ENCODE results near the gene CARD8.
A peak's percentile ranks its signal among the peaks of the same experiment; 100 is the strongest.
"Not testable (repeated sequence)": the region's sequence is repeated elsewhere in the genome, so short reads cannot be mapped to it uniquely, and the experiment has no call there.

Gene CARD8

GRCh38 chr19:48221628-48222027, 34.1 kb downstream of the CARD8 start:
- Histone ChIP-seq H3K27me3 (no peaks in the 10 kb centered on the region), H3K36me3 (peaks cover 78% of the 10 kb centered on the region), H3K4me2 (no peak overlapping the region), H4K20me1 (no peaks in the 10 kb centered on the region), H3K9me3 (no peaks in the 10 kb centered on the region), H3K27ac (no peak overlapping the region), H3K9ac (no peak overlapping the region), H3K4me1 (peaks cover 19% of the 10 kb centered on the region), H3K4me3 (no peak overlapping the region)
- no peak for TF ChIP-seq Cebpa-rat (IDR thresholded peaks at IDR 0.05)

- not testable (repeated sequence) for H3K4me3 ChIP-seq, H3K4me2 ChIP-seq, H4K20me1 ChIP-seq, H3K27ac ChIP-seq, H3K9me3 ChIP-seq, H3K27me3 ChIP-seq, H3K9ac ChIP-seq
- Histone ChIP-seq H3K4me1 (peaks cover 19% of the 10 kb centered on the region), H3K36me3 (peaks cover 81% of the 10 kb centered on the region)
Measured at GRCh38 chr19:48220784-48221183, 34.9 kb downstream of the CARD8 start.

DNA sequence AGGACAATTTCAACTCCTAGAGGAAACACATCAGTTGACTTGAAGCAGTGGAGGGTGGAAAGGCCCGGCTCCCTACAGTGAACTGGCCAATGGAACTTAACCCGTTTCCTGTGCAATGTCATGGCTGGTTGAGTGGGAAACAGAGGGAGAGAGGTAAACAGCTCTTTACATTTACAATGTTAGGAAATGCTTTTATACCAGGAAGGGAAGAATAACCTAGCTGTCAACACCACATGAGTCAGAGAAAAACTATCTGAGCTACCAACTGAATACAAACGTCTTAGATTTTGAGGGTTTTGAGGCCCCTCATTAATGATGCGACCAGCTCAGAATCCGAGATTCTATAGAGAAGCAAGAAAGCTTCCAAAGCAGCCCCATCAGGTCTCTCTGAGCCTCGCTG, 36.7 kb downstream of the CARD8 start:
- peak overlapping the region; percentile 23 for H3K4me2 ChIP-seq
- TF ChIP-seq Cebpa-rat (IDR thresholded peaks at IDR 0.05), result no peak
- H3K9ac ChIP-seq, result no peak overlapping the region
- no peak overlapping the region for H3K4me3 ChIP-seq
- H3K36me3 ChIP-seq, result peaks cover 84% of the 10 kb centered on the region
- no peaks in the 10 kb centered on the region for H4K20me1 ChIP-seq
- peaks cover 19% of the 10 kb centered on the region for H3K4me1 ChIP-seq
- no peak overlapping the region for H3K27ac ChIP-seq
- H3K27me3 ChIP-seq, result no peaks in the 10 kb centered on the region
- no peaks in the 10 kb centered on the region for H3K9me3 ChIP-seq

GRCh38 chr19:48216933-48217332, 38.8 kb downstream of the CARD8 start:
- H3K27me3 ChIP-seq, result no peaks in the 10 kb centered on the region
- TF ChIP-seq Cebpa-rat (IDR thresholded peaks at IDR 0.05), result no peak
- peaks cover 19% of the 10 kb centered on the region for H3K4me1 ChIP-seq
- no peak overlapping the region for H3K9ac ChIP-seq
- no peaks in the 10 kb centered on the region for H4K20me1 ChIP-seq
- H3K36me3 ChIP-seq, result peaks cover 90% of the 10 kb centered on the region
- H3K27ac ChIP-seq, result no peak overlapping the region
- H3K4me3 ChIP-seq, result no peak overlapping the region
- no peaks in the 10 kb centered on the region for H3K9me3 ChIP-seq
- H3K4me2 ChIP-seq, result no peak overlapping the region

DNA sequence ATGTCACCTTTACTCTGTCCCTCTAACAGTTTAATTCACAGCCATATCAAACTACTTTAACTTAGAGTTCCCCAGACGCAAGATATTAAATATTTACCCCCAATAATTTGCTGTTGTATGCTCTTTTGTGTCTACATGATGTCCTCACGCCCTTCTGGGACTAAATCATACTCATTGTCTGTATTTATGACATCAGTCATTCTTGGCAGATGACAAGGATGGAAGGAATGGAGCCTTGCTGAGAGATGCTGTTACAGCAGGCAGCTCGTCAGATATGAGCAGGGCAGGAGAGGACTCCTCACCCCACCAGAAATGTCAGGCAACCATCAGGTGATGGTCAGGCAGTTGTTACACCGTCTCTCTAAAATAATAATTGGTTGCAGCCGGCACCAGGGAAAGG, 41.8 kb downstream of the CARD8 start:
- H3K9me3 ChIP-seq, result no peaks in the 10 kb centered on the region
- TF ChIP-seq Cebpa-rat (IDR thresholded peaks at IDR 0.05), result no peak
- peaks cover 5% of the 10 kb centered on the region for H3K4me1 ChIP-seq
- H3K27me3 ChIP-seq, result no peaks in the 10 kb centered on the region
- H3K27ac ChIP-seq, result no peak overlapping the region
- no peak overlapping the region for H3K9ac ChIP-seq
- no peaks in the 10 kb centered on the region for H4K20me1 ChIP-seq
- peaks cover 80% of the 10 kb centered on the region for H3K36me3 ChIP-seq
- H3K4me3 ChIP-seq, result no peak overlapping the region
- no peak overlapping the region for H3K4me2 ChIP-seq

- no peak overlapping the region for H3K4me2 ChIP-seq
- H3K27ac ChIP-seq, result no peak overlapping the region
- peaks cover 11% of the 10 kb centered on the region for H3K4me1 ChIP-seq
- no peak overlapping the region for H3K4me3 ChIP-seq
- H4K20me1 ChIP-seq, result no peaks in the 10 kb centered on the region
- H3K9ac ChIP-seq, result no peak overlapping the region
- H3K36me3 ChIP-seq, result peaks cover 62% of the 10 kb centered on the region
- TF ChIP-seq Cebpa-rat (IDR thresholded peaks at IDR 0.05), result no peak
- no peaks in the 10 kb centered on the region for H3K27me3 ChIP-seq
- H3K9me3 ChIP-seq, result no peaks in the 10 kb centered on the region
Measured at GRCh38 chr19:48210005-48210404, 45.7 kb downstream of the CARD8 start.

- no peak overlapping the region for H3K9ac ChIP-seq
- no peak overlapping the region for H3K27ac ChIP-seq
- no peak for TF ChIP-seq Cebpa-rat (IDR thresholded peaks at IDR 0.05)
- H4K20me1 ChIP-seq, result no peaks in the 10 kb centered on the region
- peaks cover 28% of the 10 kb centered on the region for H3K36me3 ChIP-seq
- no peaks in the 10 kb centered on the region for H3K9me3 ChIP-seq
- H3K4me1 ChIP-seq, result peaks cover 30% of the 10 kb centered on the region
- H3K4me2 ChIP-seq, result no peak overlapping the region
- no peaks in the 10 kb centered on the region for H3K27me3 ChIP-seq
- no peak overlapping the region for H3K4me3 ChIP-seq
Measured at GRCh38 chr19:48206397-48207093, 49.2 kb downstream of the CARD8 start.

GRCh38 chr19:48203794-48204628, 51.7 kb downstream of the CARD8 start:
- Histone ChIP-seq H3K27ac (peak overlapping the region; percentile 66), H3K9me3 (no peaks in the 10 kb centered on the region), H3K4me1 (peaks cover 30% of the 10 kb centered on the region), H3K4me2 (peak overlapping the region; percentile 97), H4K20me1 (no peaks in the 10 kb centered on the region), H3K4me3 (peak overlapping the region; percentile 79), H3K9ac (peak overlapping the region; percentile 82), H3K36me3 (peaks cover 19% of the 10 kb centered on the region; the same call in 1 of the 2 replicates), H3K27me3 (no peaks in the 10 kb centered on the region)
- no peak for TF ChIP-seq Cebpa-rat (IDR thresholded peaks at IDR 0.05)

DNA sequence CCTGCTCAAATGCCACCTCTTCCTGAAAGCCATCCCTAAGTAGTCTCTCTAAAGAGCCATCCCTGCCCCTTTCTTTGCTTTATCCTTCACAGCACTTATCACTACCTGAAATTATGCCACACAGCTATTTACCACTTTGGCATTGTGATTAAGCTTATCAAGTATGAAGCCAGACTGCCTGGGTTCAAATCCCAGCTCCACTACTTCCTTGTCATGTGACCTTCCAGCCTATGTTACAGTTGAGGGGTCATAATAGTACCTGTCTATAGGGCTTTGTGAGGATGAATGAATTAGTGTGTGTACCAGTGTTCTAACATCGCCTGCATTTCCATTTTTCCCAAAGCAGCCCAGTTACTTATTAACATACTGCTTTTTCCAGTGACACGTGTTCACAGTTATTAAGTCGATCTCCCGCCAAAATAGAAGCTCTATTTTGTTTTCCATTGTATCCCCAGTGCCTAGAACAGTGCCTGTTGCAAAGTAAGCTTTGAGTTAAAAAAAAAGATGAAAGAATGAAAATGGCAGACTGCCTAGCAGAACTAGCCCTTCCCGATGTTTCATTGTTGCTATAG, 52.4 kb downstream of the CARD8 start:
- Histone ChIP-seq H3K27ac (peak overlapping the region; percentile 66; the same call in 1 of the 2 replicates), H3K4me2 (peak overlapping the region; percentile 97), H3K9ac (peak overlapping the region; percentile 82), H3K4me3 (peak overlapping the region; percentile 79), H3K9me3 (no peaks in the 10 kb centered on the region), H4K20me1 (no peaks in the 10 kb centered on the region), H3K27me3 (no peaks in the 10 kb centered on the region), H3K4me1 (peaks cover 30% of the 10 kb centered on the region), H3K36me3 (peaks cover 17% of the 10 kb centered on the region; the same call in 1 of the 2 replicates)
- no peak for TF ChIP-seq Cebpa-rat (IDR thresholded peaks at IDR 0.05)

Measured in BLaER1 (cell line).